HG03558 (cell line): ENCODE data around the gene CC2D2B.
A peak's percentile ranks its signal among the peaks of the same experiment; 100 is the strongest.
"Not testable (repeated sequence)": the region's sequence is repeated elsewhere in the genome, so short reads cannot be mapped to it uniquely, and the experiment has no call there.

ENCODE experiments used
- ATAC-seq: cut with Tn5 transposase; IDR thresholded peaks from one replicate; pipeline ENCODE4 v1.9.1; 2021; ENCODE audit warnings: moderate number of reproducible peaks; ENCODE audit not compliant: unreplicated experiment; ENCODE audit errors: extremely low read depth

CC2D2B gene

DNA sequence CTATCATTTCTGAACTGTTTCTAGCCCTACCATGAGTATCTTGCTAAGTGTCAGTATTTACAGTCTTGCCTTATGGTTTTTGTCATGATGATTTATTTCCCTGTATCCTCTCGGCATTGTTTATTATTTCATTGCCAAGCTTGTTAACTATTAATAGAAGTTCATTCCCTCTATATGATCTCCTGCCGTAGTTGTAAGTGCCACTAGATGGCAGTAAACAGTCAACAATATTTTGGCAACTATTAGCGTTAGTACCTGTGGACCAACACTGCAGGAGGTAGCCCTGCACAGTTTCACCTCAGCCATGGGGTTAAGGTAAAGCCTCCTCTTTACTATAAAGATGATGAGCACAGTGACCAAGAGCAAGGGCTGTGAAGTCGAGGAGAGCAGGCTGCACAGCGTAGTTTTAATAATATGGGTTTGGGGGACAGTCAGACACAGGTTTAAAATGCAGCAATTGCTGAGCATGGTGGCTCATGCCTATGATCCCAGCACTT lies 109.5 kb downstream of the CC2D2B start:
- peak; percentile 59 for ATAC-seq

DNA sequence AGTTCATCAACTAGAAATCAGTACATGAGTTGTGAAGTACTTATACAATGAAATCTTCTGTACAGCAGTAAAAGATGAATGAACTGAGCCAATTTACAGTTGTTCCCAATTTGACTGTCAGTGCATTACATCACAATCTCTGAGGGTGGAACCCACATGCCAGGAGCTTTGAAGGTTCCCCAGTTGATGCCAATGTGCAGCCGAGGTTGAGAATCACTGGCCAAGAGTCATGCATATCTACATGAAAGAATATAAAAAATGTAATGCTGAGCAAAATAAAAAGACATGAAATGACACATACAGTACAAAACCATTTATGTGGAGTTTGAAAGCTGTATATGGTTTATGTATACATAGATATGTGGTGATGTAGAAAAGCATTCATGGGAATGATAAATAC lies 113.6 kb downstream of the CC2D2B start:
- ATAC-seq, result no peak

DNA sequence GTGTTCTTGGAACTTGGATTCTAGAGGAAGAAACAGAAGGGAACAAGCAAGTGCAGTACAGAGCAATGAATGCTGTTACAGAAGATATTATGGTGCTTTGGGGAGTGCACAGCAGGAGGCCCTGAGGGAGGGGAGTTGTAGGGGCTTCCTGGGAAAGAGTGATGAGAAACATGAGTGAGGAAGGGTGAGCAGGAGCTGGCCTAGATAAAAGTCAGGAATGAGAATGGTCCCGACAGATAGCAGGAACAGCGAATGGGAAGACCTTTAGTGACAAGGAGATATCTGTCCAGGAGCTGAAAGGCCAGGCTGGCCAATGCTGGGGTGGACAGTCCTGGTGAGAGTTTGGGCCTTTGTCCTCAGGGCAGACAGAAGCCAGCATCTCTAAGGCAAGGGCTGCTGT lies 115.0 kb downstream of the CC2D2B start:
- no peak for ATAC-seq

DNA sequence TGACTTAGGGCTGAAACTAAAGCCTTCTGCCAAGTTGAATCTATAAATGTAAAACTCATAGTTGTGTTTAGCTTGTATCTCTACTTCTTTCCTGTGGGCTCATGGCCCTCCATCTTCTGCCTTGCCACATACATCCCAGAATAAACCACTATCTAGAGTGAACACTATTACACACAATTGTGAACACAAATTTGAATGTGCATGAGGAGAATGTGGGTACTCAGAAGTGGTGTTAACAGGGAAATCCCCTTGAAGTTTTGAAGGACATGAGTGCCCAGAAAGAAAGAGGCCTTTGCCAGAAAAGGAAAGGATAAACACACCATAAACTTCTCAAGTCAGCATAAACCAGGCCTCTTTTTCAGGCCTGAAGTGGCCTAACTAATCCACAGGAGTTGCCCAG lies 115.4 kb downstream of the CC2D2B start:
- ATAC-seq, result no peak

DNA sequence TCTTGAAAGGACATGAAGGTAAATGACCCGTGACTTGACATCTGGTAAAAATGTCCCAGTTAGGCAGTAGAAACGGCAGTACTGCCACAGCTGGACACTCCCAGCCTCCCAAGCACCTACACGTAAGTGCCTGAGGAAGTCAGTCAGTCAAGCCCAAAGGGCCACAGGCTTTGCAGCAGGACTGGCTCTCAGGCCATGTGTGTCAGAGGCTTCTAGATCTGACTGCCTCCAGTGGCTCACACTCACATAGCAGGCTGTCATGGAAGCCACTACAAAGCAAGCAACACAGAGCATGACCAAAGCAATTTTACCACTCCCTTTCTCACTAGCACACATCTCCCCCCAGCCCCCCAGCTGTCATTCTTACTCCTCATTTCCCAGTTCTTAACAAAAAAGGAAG lies 117.8 kb downstream of the CC2D2B start:
- no peak for ATAC-seq

DNA sequence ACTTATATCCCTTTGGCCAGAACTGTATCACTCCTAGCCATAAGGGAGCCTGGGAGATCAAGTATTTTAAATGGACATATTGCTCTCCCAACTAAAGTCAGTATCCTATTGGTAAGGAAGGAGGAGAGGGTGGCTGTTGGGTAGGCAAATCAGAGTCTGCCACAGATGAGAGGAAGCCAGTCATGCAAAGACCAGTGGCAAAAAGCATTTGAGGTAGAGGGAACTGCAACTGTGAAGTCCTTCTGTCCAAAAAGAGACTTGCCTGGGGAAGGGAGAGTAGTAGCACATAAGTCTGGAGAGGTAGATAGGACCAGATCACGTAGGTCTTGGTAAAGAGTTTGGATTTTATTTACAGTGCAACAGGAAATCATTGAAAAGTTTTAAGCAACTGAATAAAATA lies 126.8 kb downstream of the CC2D2B start:
- no peak for ATAC-seq

DNA sequence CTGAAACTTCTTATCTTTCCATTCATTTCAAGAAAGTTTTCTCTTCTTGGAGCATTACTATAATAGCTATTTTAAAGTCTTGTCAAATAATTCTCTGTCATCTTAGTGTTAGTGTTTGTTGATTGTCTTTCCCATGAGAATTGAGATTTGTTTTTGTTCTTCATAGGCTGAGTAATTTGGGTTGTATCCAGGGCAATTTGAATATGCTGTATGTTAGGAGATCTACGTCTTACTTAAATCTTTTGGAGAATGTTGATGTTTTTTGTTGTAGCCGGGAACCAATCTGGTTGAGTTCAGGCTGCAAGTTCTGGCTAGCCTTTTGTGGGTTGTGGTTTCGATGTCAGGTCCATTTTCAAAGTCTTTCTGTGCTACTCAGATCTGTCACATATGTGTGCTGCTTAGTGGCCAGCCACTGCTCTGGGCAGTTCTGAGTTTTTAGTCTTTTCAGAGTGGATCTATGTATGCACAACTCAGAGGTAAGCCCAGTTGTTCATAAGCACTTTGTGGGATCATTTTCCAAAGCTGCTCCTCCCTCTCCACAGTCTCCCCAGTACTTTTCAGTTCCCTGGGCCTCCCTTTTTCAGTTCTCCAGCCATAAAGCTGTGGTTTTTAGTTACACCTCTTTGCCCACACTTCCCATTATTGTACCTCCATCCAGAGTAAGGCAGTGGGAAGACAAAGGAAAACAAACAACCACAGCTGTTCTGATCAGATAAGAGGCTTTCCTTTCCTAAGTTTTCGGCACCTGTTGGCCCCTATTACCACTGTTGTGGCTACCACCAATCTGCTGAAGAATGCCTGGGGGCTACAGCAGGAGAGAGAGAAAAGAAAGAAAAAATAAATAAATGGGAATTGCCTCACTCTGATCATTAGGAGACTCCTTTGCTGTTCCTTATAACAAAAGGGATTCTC lies 131.0 kb downstream of the CC2D2B start:
- ATAC-seq, result no peak

DNA sequence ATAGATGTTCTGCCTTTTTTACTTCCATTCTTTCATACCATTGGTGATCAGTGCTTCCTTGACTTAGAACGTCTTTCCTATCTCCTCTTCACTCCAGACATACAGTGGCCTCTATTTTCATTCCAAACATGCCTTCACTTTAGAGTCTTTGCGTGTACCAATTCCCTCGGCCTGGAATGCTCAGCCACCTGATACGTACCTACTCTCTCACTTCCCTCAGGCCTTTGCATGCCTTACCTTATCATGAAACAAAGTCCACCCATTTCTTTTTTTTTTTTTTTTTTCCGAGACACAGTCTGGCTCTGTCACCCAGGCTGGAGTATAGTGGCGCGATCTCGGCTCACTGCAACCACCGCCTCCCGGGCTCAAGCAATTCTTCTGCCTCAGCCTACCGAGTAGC lies 133.4 kb downstream of the CC2D2B start:
- ATAC-seq, result no peak

DNA sequence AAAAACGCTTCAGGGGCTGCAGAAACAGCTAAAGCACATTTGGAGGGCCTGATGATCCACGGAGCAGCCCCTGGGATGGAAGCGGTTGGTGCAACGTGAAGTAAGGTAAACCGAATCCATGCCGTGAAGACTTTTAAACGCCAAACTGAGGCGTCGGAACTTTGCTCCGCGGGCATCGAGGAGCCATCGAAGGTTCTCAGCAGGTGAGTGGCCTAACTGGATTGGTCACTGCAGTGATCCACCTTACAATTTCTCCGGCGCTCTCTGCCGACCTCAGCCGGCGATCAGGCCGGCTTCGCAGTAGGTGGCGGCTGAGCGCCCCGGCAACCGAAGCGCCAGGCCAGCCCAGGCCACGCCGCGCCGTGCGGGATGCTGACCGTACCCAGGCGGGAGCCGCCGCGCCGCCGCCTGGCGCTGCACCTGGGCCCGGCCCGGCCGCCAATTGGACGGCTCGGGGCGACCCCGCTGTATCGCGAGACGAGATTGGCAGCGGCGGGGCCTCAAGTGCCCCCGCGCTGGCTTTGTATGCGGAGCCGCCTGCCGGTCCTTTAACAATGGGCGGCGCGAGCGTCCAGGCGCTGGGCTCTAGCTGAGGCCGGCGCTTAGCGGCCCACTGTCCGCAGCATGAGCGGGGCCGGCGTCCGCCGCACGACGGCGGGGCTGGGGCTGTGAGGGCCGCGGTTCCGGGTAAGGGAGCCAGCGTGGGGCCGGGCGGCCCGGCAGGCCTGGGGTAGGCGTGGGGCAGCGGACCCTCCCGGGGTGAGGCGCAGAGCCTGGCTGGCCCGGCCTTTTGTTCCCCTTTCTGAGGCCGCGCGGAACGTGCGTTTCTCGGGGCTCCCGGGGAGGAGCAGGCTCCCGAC lies 135.5 kb downstream of the CC2D2B start, which contains the start of gene CCNJ:
CCNJ (plus strand) TSS at position 551 of the 860 bp plus-strand sequence. CDS start 811 bp downstream, outside the sequence.
- peak; percentile 79 for ATAC-seq

DNA sequence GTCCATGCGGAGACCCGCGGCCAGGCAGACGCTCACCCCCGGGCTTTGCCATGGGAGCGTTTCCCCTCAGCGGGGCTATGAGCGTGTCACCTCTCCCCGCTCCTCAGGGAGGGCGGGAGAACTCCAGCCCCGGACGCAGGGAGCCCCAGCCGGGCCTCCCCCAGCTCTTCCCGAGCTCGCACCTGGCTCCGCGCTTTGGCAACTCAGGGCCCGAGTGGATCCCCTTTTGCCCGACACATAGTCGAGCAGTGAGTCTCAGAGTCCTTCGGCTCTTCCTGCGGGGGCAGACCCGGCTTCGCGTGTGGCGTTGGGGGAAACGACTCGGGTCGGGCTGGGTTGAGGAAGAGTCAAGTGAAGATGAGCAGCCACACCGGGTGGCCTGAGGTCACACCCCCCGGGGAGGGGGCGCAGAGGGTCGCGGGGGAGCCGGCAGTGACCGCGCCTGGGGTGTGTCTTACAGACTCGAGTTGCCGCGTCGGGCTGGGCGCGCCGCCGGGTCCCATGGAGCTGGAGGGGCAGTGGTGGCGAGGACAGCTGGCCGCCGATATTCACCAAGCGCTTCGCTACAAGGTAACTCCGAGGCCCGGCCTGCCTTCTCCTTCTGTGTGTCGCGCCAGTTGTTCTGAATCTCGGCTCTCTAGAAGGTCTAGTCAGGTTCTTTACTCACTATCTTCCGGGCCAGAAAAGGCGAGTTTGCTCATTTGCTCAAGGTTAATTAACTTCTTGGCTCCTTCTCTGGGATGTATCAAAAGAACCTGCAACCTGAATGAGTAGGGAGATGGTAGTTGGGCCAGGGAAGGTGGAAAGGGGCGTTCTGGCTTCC lies 136.3 kb downstream of the CC2D2B start:
- ATAC-seq, result no peak

DNA sequence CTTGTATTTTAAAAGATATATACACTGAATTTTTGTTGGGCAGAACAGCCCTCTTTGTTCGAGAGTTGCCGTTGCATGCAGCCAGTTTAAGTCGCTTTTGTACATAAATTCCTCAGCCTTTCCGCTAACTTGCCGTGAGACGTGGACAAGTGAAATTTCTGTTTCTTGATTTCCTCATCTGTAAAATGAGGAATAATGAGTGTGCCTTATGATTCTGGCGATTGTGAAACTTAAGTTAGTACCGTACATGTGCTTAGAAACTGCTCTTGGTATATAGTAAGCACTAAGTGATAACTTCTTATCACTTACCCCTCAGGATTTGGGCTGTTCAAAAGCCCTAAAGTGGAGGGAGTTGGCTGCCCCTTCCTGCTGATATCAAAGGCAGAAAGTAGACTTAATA lies 137.0 kb downstream of the CC2D2B start:
- no peak for ATAC-seq

DNA sequence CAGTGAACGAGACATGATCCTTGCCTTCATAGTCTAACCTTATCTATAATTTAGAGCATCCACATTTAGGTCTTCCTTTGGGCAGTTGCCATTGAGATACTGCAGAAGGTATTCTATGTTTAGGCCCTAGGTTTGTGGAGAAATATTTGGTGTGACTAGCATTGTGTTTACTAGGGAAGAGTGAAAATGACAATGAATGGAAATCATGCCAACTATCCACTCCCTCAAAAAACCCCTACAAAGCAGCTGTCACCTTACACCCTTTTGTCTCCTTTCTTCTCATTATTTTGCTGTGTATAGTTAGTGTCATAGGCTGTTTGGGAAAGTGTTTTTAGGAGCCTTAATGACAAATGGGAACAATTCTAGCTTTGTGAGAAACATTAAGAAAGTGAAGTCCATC lies 138.8 kb downstream of the CC2D2B start:
- no peak for ATAC-seq

DNA sequence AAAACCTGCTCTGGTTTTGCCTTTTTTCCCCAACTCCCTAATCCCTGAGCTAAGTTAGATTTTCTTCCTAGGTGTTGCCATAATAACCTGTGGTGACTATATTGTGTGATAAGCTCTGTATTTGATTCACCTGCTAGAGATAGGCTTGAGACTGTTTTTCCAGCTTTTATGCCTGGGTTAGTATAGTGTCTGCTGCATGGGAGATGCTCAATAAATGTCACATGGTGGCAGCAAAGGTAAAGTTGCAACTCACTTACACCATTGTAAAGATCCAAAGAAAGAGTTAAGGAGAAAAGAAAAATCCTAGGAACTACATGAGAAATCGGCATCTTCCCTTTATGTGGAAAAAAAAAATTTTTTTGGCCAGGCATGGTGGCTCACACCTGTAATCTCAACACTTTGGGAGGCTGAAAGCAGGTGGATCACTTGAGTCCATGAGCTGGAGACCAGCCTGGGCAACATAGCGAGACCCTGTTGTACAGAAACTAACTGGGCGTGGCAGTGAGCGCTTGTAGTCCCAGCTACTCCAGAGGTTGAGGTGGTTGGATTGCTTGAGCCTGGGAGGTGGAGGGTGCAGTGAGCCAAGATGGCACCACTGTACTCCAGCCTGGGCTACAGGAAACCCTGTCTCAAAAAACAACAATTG lies 139.4 kb downstream of the CC2D2B start:
- ATAC-seq, result no peak

DNA sequence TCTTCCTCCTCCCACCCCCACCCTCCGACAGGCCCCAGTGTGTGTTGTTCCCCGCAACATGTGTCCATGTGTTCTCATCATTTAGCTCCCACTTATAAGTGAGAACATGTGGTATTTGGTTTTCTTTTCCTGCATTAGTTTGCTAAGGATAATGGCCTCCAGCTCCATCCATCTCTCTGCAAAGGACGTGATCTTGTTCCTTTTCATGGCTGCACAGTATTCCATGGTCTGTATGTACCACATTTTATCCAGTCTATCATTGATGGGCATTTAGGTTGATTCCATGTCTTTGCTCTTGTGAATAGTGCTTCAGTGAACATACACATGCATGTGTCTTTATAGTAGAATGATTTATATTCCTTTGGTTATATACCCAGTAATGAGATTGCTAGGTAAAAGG lies 140.2 kb downstream of the CC2D2B start:
- not testable (repeated sequence) for ATAC-seq

DNA sequence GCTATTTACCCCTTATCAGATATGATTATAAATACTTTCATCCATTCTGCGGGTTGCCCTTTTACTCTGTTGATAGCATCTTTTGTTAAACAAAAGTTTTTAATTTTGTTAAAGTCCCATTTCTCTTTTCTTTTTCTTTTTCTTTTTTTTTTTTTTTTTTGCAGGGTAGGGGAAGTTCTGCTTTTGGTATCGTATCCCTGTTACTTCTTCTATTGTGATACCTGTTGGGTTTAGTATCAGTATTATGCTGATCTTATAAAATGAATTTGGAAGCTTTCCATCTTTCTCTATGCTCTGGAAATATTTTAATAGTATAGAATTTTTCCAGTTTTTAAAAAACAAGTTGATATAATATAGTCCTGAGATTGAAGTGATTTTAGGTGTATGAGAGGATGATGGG lies 141.6 kb downstream of the CC2D2B start:
- ATAC-seq, result no peak

DNA sequence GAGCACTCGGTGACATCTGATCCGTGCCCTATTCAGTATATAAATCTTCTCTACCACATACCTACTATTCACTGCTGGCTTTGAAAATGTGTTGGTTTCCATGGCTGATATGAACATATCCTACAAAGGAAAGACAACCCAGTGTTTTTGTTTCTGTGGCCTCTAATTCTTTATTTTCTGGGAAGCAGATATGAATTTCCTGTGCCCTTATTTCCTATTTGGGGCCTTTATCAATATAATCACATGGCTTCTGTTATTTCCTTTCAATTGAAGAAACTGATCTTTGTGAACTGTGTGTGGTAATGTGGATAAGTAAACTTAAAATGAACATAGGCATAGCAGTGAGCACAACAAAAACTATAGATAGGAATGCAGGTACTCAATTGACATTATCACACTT lies 146.2 kb downstream of the CC2D2B start:
- no peak for ATAC-seq

DNA sequence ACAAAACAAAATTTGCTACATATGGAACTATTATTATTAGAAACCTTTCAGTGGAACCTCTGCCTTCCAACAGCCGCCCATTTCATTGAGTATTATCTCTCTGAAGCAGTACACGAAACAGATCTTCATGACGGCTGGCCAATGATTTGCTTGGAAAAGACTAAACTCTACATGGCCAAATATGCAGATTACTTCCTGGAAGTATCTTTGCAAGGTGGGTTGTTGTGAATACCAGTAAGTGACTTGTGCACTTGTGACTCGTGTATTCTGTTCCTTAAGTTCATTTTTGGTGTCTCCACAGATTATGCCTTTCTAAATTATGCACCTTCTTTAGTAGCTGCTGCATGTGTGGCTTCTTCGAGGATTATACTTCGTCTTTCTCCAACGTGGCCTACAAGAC lies 149.0 kb downstream of the CC2D2B start:
- no peak for ATAC-seq

DNA sequence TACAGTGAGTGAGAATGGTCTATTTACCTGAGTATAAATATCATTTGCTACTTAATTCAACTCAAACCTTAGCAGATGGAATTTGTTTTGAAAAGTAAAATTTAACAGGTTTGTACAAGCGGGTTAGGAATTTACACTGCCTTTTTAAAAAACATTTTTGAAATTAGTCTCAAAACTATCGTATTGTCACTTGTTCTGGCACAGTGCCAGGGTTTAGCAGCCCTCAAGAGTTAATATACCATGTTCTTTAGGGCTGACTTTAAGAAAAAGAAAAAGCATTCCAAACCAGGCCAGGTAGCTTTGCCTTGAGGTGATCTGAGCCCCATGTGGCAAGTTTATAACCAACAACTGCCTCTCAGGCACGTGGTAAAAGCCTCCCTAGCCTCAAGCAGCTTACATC lies 153.5 kb downstream of the CC2D2B start:
- no peak for ATAC-seq

DNA sequence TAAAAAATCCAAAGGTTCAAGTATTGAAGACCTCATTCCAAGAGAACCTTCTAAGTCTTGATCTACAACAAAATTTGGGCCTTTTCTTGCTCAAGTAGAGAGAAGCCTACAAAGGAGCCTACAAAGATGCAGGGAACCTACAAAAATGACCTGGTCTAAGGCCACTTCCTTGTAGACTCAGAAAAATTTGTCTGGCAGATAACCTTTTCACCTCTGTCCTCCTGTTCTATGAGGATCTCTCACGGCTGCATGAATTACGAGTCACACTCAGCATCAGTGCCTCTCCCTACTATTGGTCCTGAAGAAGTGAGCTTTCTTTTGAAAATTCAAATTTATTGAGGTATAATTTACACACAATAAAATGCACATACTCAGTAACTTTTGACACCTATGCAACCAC lies 164.9 kb downstream of the CC2D2B start:
- no peak for ATAC-seq

DNA sequence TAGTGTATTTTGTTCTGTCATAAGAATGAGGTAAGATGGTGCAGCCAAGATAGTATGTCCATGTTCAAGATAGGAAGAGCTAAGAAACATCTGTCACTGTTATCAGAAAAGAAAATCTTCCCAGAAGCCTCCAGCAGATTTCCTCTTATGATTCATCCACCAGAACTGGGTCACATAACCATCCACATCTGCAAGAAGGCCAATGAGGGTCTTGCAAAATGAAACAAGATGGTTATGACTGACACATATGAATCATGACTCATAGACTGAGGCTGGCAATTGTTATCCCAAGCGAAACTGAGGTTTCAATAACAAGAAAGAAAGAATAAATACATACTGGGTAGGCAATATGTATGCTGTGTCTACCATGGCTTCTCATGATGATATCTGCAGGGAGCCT lies 165.9 kb downstream of the CC2D2B start:
- ATAC-seq, result no peak
